Stimulated activated CD8-positive, alpha-beta memory T cell treated with anti-CD3 and anti-CD28 coated beads, Interleukin-12 subunit alpha, Interleukin-12 subunit beta, amount 100 ng/mL, for 1 hour (primary cell): Measurements from ENCODE around the gene JCHAIN.

Source experiments
- DNase-seq: peaks from one replicate; pipeline ENCODE4 v3.0.0-alpha.2; 2020; ENCODE audit warnings: low read depth

JCHAIN gene

GRCh38 chr4:70637239-70637913, 28.9 kb downstream of the JCHAIN start:
- DNase-seq, result no peak

DNA sequence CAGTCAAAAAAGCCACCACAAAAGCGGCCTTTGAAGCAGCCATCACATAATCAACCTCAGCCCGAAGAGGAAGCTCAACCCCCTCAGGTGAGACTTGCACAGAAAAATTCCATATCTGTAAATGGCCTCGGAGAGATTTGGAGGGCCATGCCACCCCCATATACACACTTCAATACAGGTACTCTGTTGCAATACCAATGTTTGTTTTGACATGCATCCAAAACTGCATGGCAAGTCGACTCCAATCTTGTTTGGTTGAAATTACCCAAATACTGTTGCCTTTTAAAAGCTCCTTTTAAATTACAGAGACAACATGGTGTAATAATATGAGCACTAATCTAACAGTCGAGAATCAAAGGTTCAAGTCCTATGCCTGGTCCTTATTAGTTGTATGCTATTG, 31.8 kb downstream of the JCHAIN start:
- no peak for DNase-seq

DNA sequence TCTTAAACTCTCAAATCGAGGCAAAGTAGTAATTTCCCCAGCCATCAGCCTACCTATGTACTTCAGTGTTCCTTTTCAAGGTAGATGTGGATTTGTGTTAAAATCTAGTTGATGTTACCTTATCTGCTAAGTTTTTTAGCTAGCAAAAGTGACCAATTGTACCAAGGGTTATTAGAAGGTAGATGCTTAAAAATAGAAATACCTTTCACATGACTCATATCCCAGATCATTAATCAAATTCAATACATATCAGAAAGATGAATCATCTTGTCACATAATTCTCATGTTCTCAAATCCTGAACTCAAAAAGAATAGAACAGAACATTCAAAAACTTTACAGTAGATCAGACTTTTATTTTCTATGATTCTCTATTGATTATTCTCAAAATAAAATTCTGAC, 34.3 kb downstream of the JCHAIN start:
- no peak for DNase-seq

GRCh38 chr4:70630162-70630561, 36.1 kb downstream of the JCHAIN start:
- no peak for DNase-seq

DNA sequence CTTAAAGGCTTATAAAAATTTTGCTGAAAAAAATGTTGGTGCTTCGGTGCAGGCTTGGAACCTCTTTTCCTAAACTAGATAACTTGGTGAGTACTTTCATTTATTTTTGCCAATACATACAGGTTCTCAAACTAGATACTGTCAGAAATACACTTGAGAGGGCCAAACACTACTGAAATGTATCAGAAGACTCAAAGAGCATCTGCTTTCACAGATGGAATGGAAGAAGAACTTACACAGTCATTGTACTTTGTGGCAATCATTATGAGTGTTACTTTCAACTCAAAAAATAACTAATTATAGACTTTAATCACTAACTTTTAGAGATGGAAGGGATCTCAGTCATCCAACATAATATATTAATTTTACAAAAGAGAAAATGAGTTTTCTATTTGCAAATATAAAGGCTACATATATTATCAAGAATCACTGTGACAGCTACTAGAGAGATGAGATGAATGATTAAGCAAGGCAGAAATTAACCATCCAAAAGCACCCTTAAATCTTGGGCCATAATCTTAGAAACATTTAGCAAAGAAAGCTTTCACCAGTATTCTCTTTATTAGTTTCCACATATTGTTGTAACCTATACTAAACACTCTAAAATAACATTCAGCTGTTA, 36.7 kb downstream of the JCHAIN start:
- DNase-seq, result no peak

DNA sequence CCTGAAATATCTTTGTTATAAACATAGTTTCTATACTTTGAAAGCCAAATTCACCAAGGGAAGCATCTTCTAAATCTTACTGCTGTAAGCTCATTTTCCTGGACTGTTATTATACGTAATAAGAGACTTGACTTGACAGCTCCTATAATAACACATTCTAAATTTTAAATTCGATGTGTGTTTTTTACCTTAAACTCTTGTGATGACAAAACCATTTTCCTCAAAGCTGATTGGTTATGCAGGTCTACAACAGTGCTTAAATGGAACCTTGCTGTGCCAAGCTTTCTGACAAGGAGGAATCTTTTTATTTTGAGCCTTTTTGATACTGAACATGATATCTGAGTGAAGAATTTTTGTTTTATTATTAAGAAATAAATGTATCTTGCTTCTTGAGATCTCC, 37.9 kb downstream of the JCHAIN start, which contains the start of gene ENAM:
Gene ENAM, plus strand, starts transcription at position 301 of the 400 bp plus-strand sequence. CDS start 757 bp downstream, outside the sequence.
- DNase-seq, result no peak

GRCh38 chr4:70627620-70628019, 38.7 kb downstream of the JCHAIN start:
- DNase-seq, result no peak

DNA sequence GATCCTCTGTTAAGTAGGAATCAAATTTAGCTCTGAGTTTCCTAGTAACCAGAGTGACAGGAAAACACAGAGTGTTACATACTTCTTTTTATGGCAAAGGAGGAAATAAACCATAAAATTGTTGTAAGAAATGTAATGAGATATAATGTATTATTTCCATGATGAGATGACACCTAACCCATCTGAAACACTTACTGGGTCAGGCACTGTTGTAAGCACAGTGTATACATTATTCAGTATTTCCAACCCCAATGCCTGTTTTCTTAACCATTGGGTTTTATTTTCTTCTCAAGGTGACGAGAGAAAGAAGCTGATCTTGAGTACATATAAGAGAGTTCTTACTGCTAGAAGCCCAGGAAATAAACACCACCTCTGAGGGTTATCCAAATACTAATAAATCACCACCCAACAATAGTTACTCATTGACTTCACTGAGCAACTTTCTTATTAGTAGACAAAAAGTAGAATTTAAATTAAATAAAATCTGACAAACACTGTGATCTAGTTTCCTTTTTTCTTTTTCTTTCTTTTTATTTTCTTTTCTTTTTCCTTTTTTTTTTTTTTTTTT, 42.0 kb downstream of the JCHAIN start:
- DNase-seq, result no peak

DNA sequence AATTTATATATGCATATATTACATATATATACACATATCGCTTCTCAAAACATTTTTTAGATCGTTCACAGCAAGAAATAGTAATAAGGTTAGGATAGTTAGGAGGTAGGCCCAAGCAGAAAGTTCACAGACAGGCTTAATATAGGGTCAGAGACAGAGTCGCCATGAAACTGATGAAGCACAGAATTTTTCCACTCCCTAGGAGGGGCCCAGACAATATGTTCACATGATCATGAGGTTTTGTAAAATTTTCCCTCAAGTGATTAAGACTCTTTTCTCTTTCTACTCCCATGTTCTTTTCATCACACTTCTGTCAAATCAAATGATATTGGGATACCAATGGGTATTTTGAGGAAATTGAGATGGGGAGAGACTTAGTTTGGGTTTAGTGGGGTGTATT, 43.0 kb downstream of the JCHAIN start:
- DNase-seq, result no peak

GRCh38 chr4:70619778-70620177, 46.5 kb downstream of the JCHAIN start:
- DNase-seq, result no peak

DNA sequence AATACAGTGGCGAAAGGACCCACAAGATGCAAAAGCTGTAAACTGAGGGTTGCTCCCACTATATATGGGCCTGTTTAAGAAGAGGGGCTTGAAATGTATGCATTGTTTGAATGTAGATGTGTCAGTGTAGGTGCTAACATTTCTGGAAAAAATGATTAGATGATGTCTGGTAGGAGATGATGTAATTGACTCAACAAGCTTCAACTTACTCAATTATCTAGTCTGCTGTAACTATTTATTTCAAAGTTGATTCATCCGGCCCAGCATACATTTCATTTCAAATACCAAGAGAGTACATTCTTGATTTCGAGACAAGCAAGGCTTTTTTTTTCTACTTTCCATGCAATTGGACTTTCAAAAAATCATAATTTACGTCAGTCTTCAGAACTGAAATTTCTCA, 47.0 kb downstream of the JCHAIN start:
- DNase-seq, result no peak

GRCh38 chr4:70614184-70614555, 52.1 kb downstream of the JCHAIN start:
- DNase-seq, result no peak

DNA sequence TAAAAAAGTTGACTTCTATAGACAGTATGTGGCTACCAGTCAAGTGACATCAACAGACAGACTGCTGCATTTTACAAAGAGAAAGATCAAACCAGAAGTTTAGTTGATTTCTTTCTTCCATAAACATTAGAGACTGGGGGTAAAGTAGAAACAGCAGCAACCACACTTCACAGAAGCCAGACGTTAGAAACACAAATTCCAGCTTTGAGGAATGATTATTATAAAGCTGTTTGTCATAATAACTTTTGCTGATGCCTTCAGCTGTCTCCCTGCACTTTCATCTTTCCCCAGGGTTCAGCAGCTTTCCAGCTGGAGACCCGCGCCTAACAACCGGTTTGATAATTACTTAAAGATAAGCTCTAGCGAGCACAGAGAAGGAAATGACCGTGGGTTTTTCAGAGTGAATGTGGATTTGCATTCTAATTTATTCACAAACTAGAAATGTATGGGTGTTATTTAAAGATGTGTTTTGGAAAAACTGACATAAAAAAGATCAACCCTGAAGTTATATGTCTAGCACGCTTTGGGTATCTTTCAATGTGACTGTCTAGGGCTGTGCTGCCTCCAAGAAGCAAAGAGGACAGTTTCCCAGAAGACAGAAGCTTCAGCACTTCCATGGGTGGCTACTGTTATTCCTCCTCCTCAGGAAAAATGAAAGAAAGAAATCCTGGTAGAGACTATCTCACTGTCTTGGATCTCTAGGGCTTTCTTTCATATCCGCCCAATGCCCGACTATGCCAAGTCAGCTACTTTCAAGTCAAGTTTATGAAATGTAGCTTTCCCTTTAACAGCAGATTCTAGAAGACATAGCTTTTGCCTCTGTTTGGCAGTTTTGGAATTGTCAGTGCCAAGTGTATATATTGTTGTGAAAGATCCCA, 52.8 kb downstream of the JCHAIN start:
- DNase-seq, result no peak

GRCh38 chr4:70608324-70608723, 58.0 kb downstream of the JCHAIN start:
- DNase-seq, result no peak

DNA sequence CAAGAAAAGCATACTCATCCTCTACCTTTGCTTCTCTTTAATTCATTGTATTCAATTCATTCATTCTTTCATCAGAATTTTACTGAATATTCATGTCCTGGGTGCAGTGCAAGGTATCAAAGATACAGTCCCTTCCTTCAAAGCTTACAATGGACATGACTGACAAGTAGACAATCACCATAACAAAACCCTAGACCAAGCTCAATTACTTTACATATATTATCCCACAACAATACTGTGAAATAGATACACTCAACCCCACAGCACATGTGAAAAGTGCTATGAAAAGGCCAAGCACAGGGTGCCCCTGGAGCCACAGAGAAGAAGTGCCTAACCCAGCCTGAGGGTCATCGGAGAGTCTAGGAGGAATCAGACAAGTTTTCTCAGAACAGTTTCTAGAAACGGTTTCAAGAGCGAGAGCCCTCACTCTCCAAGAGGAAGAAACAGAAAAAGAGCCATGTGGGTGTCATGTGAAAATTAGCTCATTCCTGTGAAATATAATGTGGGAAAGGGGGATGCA, 58.9 kb downstream of the JCHAIN start:
- DNase-seq, result no peak

- DNase-seq, result no peak
These were observed 59.8 kb downstream of the JCHAIN start for GRCh38 chr4:70606459-70606858.
